GM20431 (cell line): ENCODE data around the gene PAPPA.

Source experiments
- in situ Hi-C: fragments of 300-500 bp; cut with MseI, MboI; formaldehyde crosslinking; loops from one replicate; pipeline ENCODE4 v1.15.0; 2020; ENCODE audit warnings: low sequenced_read_pairs; ENCODE audit not compliant: unreplicated experiment

The PAPPA gene

GRCh38 chr9:116372081-116372673 is 218.6 kb downstream of the PAPPA start:
- in situ Hi-C loops, result no loop called here

GRCh38 chr9:116372786-116373185 is 219.2 kb downstream of the PAPPA start:
- in situ Hi-C loops, result no loop called here

GRCh38 chr9:116377179-116377798 is 223.7 kb downstream of the PAPPA start:
- in situ Hi-C loops, result no loop called here

GRCh38 chr9:116378873-116379272 is 225.3 kb downstream of the PAPPA start:
- in situ Hi-C loops, result no loop called here

GRCh38 chr9:116379821-116380220 is 226.2 kb downstream of the PAPPA start:
- in situ Hi-C loops, result no loop called here

- in situ Hi-C loops, result no loop called here
Observed at GRCh38 chr9:116380496-116380995, 227.0 kb downstream of the PAPPA start.

GRCh38 chr9:116381350-116381749 is 227.8 kb downstream of the PAPPA start:
- in situ Hi-C loops, result no loop called here

GRCh38 chr9:116382053-116382452 is 228.5 kb downstream of the PAPPA start:
- in situ Hi-C loops, result no loop called here

- in situ Hi-C loops, result no loop called here
Observed at GRCh38 chr9:116383133-116383532, 229.5 kb downstream of the PAPPA start.

- in situ Hi-C loops, result no loop called here
Observed at GRCh38 chr9:116383936-116384335, 230.3 kb downstream of the PAPPA start.

- in situ Hi-C loops, result no loop called here
Observed at GRCh38 chr9:116387934-116388698, 234.5 kb downstream of the PAPPA start.

- in situ Hi-C loops, result no loop called here
Observed at GRCh38 chr9:116389541-116390302, 236.1 kb downstream of the PAPPA start.

GRCh38 chr9:116390303-116391228 is 237.0 kb downstream of the PAPPA start:
- in situ Hi-C loops, result no loop called here

- in situ Hi-C loops, result no loop called here
Observed at GRCh38 chr9:116391306-116391900, 237.8 kb downstream of the PAPPA start.

- in situ Hi-C loops, result no loop called here
Observed at GRCh38 chr9:116393198-116393597, 239.6 kb downstream of the PAPPA start.

- in situ Hi-C loops, result no loop called here
Observed at GRCh38 chr9:116394070-116394469, 240.5 kb downstream of the PAPPA start.

- in situ Hi-C loops, result no loop called here
Observed at GRCh38 chr9:116394894-116395698, 241.5 kb downstream of the PAPPA start.

GRCh38 chr9:116395699-116396037 is 242.1 kb downstream of the PAPPA start:
- in situ Hi-C loops, result no loop called here
